ENCODE data around the gene LRRC9.

GRCh38 chr14:60085085-60085484 lies 165.1 kb downstream of the LRRC9 start:
- TF ChIP-seq CTCF (conservative IDR thresholded peaks at IDR 0.05; ENCODE audit: low read depth in 2 of 2) (no peak), EZH2 (IDR thresholded peaks at IDR 0.05; ENCODE audit: low read depth, unreplicated experiment) (no peak), ZNF114 (CRISPR knock-in tag; IDR thresholded peaks at IDR 0.05) (no peak), POLR2AphosphoS5 (IDR thresholded peaks at IDR 0.05; ENCODE audit: low read depth) (no peak), CREB1 (CRISPR knock-in tag; IDR thresholded peaks at IDR 0.05; ENCODE audit: low read depth) (no peak), EZH2phosphoT487 (IDR thresholded peaks at IDR 0.05; ENCODE audit: unreplicated experiment) (no peak)
